ENCODE data around the gene CDCA4. TPM values are rescaled to one million over a fixed set of nuclear protein-coding genes. Genes with fewer than 3 reads are reported as not detected.

Gene CDCA4
- total RNA-seq: 10 to 100 TPM; 17.1 to 19.0 TPM
- 10 to 100 TPM; 18.7 to 20.9 TPM for polyA plus RNA-seq

- no peaks in the 10 kb centered on the region for H3K27me3 ChIP-seq (ENCODE audit: insufficient read depth, low read length)
- H3K36me3 Mint-ChIP-seq: peaks cover under 1 to 10% of the 10 kb centered on the region in 2 donors
- POLR2A ChIA-PET (ENCODE audit: partially characterized antibody): interaction anchor here (0.7 to 4.9 kb wide), 21 partner anchors 8 to 464 kb away, joined by 3 to 70 read pairs (median 4); partner anchors contain the start of genes BRF1, CLBA1, GPR132 and PACS2
- peaks cover 29 to 84% (median 57%) of the 10 kb centered on the region in 4 donors for H3K4me1 Mint-ChIP-seq
- H3K27ac ChIP-seq (ENCODE audit: low read depth, low read length): peak within 1 kb of the TSS; percentile 75
- H3K36me3 ChIP-seq (ENCODE audit: insufficient read depth, low read length): no peaks in the 10 kb centered on the region
- DNase-seq: peak; percentile 94 to 98 (median 97)
- peak within 1 kb of the TSS; percentile 69 to 71 for H3K4me3 ChIP-seq (ENCODE audit: low read length in 2 of 2)
- CTCF ChIA-PET (ENCODE audit: partially characterized antibody): interaction anchor here (0.7 to 6.6 kb wide), 6 partner anchors 10 to 44 kb away, joined by 3 to 46 read pairs (median 4); partner anchors contain the start of genes CLBA1 and GPR132
- H3K4me3 Mint-ChIP-seq: peak within 1 kb of the TSS; percentile 92 to 98 (median 94)
- H3K9me3 Mint-ChIP-seq: no peaks in the 10 kb centered on the region
- peaks cover 72% of the 10 kb centered on the region for H3K4me1 ChIP-seq (ENCODE audit: insufficient read depth, low read length)
- peak within 1 kb of the TSS; percentile 94 to 97 (median 96) for H3K27ac Mint-ChIP-seq
- H3K9me3 ChIP-seq (ENCODE audit: control insufficient read depth in 1 of 2, low read length in 2 of 2): no peaks in the 10 kb centered on the region
- peaks cover 0 to 1% of the 10 kb centered on the region in 2 donors for H3K27me3 Mint-ChIP-seq
- intact Hi-C loops (cut with micrococcal nuclease): loop anchor here (1.0 to 5.0 kb wide), 10 partner anchors 12 to 1304 kb away; partner anchors contain the start of genes BRF1, CLBA1, GPR132 and SIVA1
Observed at GRCh38 chr14:105020815-105021655, at the start of gene CDCA4. TSS of gene CDCA4 (minus strand) at chr14:105021083. CDS start at chr14:105011929, 9,154 bp downstream.

GRCh38 chr14:105069871-105070759, 49.2 kb upstream of the CDCA4 start:
- ChIA-PET CTCF (ENCODE audit: partially characterized antibody) (interaction anchor here (0.6 to 4.3 kb wide), 4 partner anchors 10 to 24 kb away, joined by 3 to 32 read pairs (median 4); no protein-coding TSS in a partner anchor), POLR2A (ENCODE audit: partially characterized antibody) (interaction anchor here (0.7 to 8.6 kb wide), 2 partner anchors 16 to 328 kb away, joined by 3 to 39 read pairs; partner anchors contain the start of gene TEX22)
- no peak for DNase-seq
- H3K27ac ChIP-seq (ENCODE audit: low read depth, low read length): no peak overlapping the region
- H3K27ac Mint-ChIP-seq: peak overlapping the region; percentile 75 to 92 (median 84)
- intact Hi-C loops (cut with micrococcal nuclease): no loop called here
- peaks cover 0 to 3% of the 10 kb centered on the region in 2 donors for H3K36me3 Mint-ChIP-seq
- H3K36me3 ChIP-seq (ENCODE audit: insufficient read depth, low read length): no peaks in the 10 kb centered on the region
- H3K4me3 ChIP-seq (ENCODE audit: low read length in 2 of 2): no peak overlapping the region
- H3K4me1 Mint-ChIP-seq: peaks cover 24 to 60% (median 40%) of the 10 kb centered on the region in 4 donors
- peak overlapping the region in 6 of 8 donors; percentile 26 to 69 (median 55) for H3K4me3 Mint-ChIP-seq
- H3K27me3 Mint-ChIP-seq: no peaks in the 10 kb centered on the region
- no peaks in the 10 kb centered on the region for H3K9me3 ChIP-seq (ENCODE audit: control insufficient read depth in 1 of 2, low read length in 2 of 2)
- peaks cover 53% of the 10 kb centered on the region for H3K4me1 ChIP-seq (ENCODE audit: insufficient read depth, low read length)
- H3K27me3 ChIP-seq (ENCODE audit: insufficient read depth, low read length): no peaks in the 10 kb centered on the region
- H3K9me3 Mint-ChIP-seq: no peaks in the 10 kb centered on the region

DNA sequence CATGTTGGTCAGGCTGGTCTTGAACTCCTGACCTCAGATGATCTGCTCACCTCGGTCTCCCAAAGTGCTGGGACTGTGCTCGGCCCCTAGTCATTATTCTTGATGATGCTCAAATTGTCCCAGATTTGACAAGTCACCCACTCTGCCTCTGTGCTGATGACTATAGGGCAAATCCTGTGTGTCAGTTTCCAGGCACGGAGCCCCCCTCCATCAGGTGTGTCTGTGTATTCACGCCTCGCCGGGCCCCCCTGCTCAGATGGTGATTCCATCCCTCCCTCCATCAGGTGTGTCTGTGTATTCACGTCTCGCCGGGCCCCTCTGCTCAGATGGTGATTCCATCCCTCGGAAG, 48.6 kb upstream of the CDCA4 start:
- Mint-ChIP-seq H3K36me3 (peaks cover 0 to 5% of the 10 kb centered on the region in 2 donors), H3K9me3 (no peaks in the 10 kb centered on the region), H3K27me3 (no peaks in the 10 kb centered on the region), H3K4me1 (peaks cover 24 to 65% (median 42%) of the 10 kb centered on the region in 4 donors), H3K27ac (peak overlapping the region; percentile 42 to 92 (median 84)), H3K4me3 (peak overlapping the region in 6 of 8 donors; percentile 26 to 69 (median 55))
- ChIA-PET CTCF (ENCODE audit: partially characterized antibody) (no interaction called here), POLR2A (ENCODE audit: partially characterized antibody) (interaction anchor here (0.7 kb wide), 1 partner anchor 329 kb away, joined by 3 read pairs; the partner anchor contains the start of gene TEX22)
- intact Hi-C loops (cut with micrococcal nuclease): no loop called here
- Histone ChIP-seq H3K27ac (ENCODE audit: low read depth, low read length) (no peak overlapping the region), H3K4me1 (ENCODE audit: insufficient read depth, low read length) (peaks cover 55% of the 10 kb centered on the region), H3K27me3 (ENCODE audit: insufficient read depth, low read length) (no peaks in the 10 kb centered on the region), H3K9me3 (ENCODE audit: control insufficient read depth in 1 of 2, low read length in 2 of 2) (no peaks in the 10 kb centered on the region), H3K4me3 (ENCODE audit: low read length in 2 of 2) (no peak overlapping the region), H3K36me3 (ENCODE audit: insufficient read depth, low read length) (no peaks in the 10 kb centered on the region)
- DNase-seq: no peak

DNA sequence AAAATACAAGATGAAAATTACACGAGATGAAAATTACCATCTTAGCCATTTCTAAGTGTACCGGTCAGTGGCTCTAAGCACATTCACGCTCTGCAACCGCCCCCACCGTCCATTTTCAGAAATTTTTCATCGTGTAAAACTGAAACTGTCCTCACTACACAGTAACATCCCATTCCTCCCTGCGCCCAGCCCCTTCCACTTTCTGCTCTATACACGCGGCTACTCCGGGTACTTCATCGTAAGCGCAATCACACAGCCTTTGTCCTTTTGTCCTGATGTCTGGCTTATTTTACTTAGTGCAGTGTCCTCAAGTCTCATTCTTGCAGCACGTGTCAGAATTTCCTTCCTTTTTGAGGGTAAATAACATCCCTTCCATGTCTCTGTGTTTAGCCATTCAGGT, 47.9 kb upstream of the CDCA4 start:
- H3K27ac Mint-ChIP-seq: peak overlapping the region; percentile 74 to 99 (median 88)
- Histone ChIP-seq H3K27me3 (ENCODE audit: insufficient read depth, low read length) (no peaks in the 10 kb centered on the region), H3K36me3 (ENCODE audit: insufficient read depth, low read length) (no peaks in the 10 kb centered on the region), H3K4me3 (ENCODE audit: low read length in 2 of 2) (no peak overlapping the region), H3K4me1 (ENCODE audit: insufficient read depth, low read length) (peaks cover 62% of the 10 kb centered on the region), H3K27ac (ENCODE audit: low read depth, low read length) (no peak overlapping the region), H3K9me3 (ENCODE audit: control insufficient read depth in 1 of 2, low read length in 2 of 2) (no peaks in the 10 kb centered on the region)
- ChIA-PET POLR2A (ENCODE audit: partially characterized antibody) (no interaction called here), CTCF (ENCODE audit: partially characterized antibody) (no interaction called here)
- peak overlapping the region in 5 of 8 donors; percentile 21 to 66 (median 65) for H3K4me3 Mint-ChIP-seq
- intact Hi-C loops (cut with micrococcal nuclease): no loop called here
- no peak for DNase-seq
- peaks cover 0 to 7% of the 10 kb centered on the region in 2 donors for H3K36me3 Mint-ChIP-seq
- no peaks in the 10 kb centered on the region for H3K9me3 Mint-ChIP-seq
- H3K27me3 Mint-ChIP-seq: no peaks in the 10 kb centered on the region
- H3K4me1 Mint-ChIP-seq: peaks cover 27 to 72% (median 48%) of the 10 kb centered on the region in 4 donors

GRCh38 chr14:105067969-105068301, 47.1 kb upstream of the CDCA4 start:
- intact Hi-C loops (cut with micrococcal nuclease): no loop called here
- Mint-ChIP-seq H3K36me3 (peaks cover 0 to 7% of the 10 kb centered on the region in 2 donors), H3K4me3 (peak overlapping the region in 2 of 8 donors; percentile 65 to 75), H3K9me3 (no peaks in the 10 kb centered on the region), H3K27ac (peak overlapping the region; percentile 92 to 100 (median 99)), H3K4me1 (peaks cover 30 to 81% (median 53%) of the 10 kb centered on the region in 4 donors), H3K27me3 (no peaks in the 10 kb centered on the region)
- DNase-seq: no peak
- Histone ChIP-seq H3K27ac (ENCODE audit: low read depth, low read length) (peak overlapping the region; percentile 93), H3K27me3 (ENCODE audit: insufficient read depth, low read length) (no peaks in the 10 kb centered on the region), H3K4me1 (ENCODE audit: insufficient read depth, low read length) (peaks cover 71% of the 10 kb centered on the region), H3K36me3 (ENCODE audit: insufficient read depth, low read length) (no peaks in the 10 kb centered on the region), H3K9me3 (ENCODE audit: control insufficient read depth in 1 of 2, low read length in 2 of 2) (no peaks in the 10 kb centered on the region), H3K4me3 (ENCODE audit: low read length in 2 of 2) (peak overlapping the region in 1 of 2 donors; percentile 35)
- ChIA-PET CTCF (ENCODE audit: partially characterized antibody) (interaction anchor here (1.3 to 12.3 kb wide), 3 partner anchors 20 to 92 kb away, joined by 3 to 163 read pairs (median 9); no protein-coding TSS in a partner anchor), POLR2A (ENCODE audit: partially characterized antibody) (interaction anchor here (0.8 to 12.5 kb wide), 9 partner anchors 8 to 418 kb away, joined by 3 to 230 read pairs (median 5); partner anchors contain the start of genes CDCA4 and PACS2)

- peaks cover 0 to 7% of the 10 kb centered on the region in 2 donors for H3K36me3 Mint-ChIP-seq
- Histone ChIP-seq H3K36me3 (ENCODE audit: insufficient read depth, low read length) (no peaks in the 10 kb centered on the region), H3K27me3 (ENCODE audit: insufficient read depth, low read length) (no peaks in the 10 kb centered on the region), H3K4me3 (ENCODE audit: low read length in 2 of 2) (peak overlapping the region in 1 of 2 donors; percentile 35), H3K4me1 (ENCODE audit: insufficient read depth, low read length) (peaks cover 77% of the 10 kb centered on the region), H3K9me3 (ENCODE audit: control insufficient read depth in 1 of 2, low read length in 2 of 2) (no peaks in the 10 kb centered on the region), H3K27ac (ENCODE audit: low read depth, low read length) (peak overlapping the region; percentile 93)
- no peaks in the 10 kb centered on the region for H3K9me3 Mint-ChIP-seq
- peak overlapping the region; percentile 57 to 80 (median 71) for H3K4me3 Mint-ChIP-seq
- peak in 3 of 5 donors; percentile 37 to 68 (median 41) for DNase-seq
- CTCF ChIA-PET (ENCODE audit: partially characterized antibody): interaction anchor here (0.8 to 12.3 kb wide), 4 partner anchors 8 to 92 kb away, joined by 3 to 163 read pairs (median 6); no protein-coding TSS in a partner anchor
- no peaks in the 10 kb centered on the region for H3K27me3 Mint-ChIP-seq
- intact Hi-C loops (cut with micrococcal nuclease): no loop called here
- peak overlapping the region; percentile 92 to 100 (median 99) for H3K27ac Mint-ChIP-seq
- POLR2A ChIA-PET (ENCODE audit: partially characterized antibody): interaction anchor here (0.8 to 12.5 kb wide), 14 partner anchors 8 to 418 kb away, joined by 3 to 230 read pairs (median 6); partner anchors contain the start of genes BRF1, CDCA4, CLBA1 and PACS2
- H3K4me1 Mint-ChIP-seq: peaks cover 33 to 86% (median 57%) of the 10 kb centered on the region in 4 donors
Observed at GRCh38 chr14:105067140-105067968, 46.5 kb upstream of the CDCA4 start.

Measured in CD4-positive, alpha-beta memory T cell (primary cell).